A549 treated with AZD9567 at 1 μM for 4 hours (cell line): ENCODE results near the gene LY6G5B. TPM values are rescaled to one million over a fixed set of nuclear protein-coding genes. Genes with fewer than 3 reads are reported as not detected.

Experiments used
- total RNA-seq: library from RNA; stranded (reverse); fragments of 200-300 nt; extraction: Qiagen RNA extraction; gene quantifications from 5 replicates; pipeline ENCODE4 v1.2.3, GENCODE V29; 2022; ENCODE audit not compliant: insufficient read depth

Gene LY6G5B
- total RNA-seq, result 4.5 to 5.2 TPM (median 5.0 TPM) in 4 of 5 replicates, not detected in the other

GRCh38 chr6:31669676-31670075 lies at the start of gene LY6G5B:
Gene LY6G5B, plus strand, starts transcription at chr6:31669976. Its CDS starts 975 bp downstream, at chr6:31670951.

DNA sequence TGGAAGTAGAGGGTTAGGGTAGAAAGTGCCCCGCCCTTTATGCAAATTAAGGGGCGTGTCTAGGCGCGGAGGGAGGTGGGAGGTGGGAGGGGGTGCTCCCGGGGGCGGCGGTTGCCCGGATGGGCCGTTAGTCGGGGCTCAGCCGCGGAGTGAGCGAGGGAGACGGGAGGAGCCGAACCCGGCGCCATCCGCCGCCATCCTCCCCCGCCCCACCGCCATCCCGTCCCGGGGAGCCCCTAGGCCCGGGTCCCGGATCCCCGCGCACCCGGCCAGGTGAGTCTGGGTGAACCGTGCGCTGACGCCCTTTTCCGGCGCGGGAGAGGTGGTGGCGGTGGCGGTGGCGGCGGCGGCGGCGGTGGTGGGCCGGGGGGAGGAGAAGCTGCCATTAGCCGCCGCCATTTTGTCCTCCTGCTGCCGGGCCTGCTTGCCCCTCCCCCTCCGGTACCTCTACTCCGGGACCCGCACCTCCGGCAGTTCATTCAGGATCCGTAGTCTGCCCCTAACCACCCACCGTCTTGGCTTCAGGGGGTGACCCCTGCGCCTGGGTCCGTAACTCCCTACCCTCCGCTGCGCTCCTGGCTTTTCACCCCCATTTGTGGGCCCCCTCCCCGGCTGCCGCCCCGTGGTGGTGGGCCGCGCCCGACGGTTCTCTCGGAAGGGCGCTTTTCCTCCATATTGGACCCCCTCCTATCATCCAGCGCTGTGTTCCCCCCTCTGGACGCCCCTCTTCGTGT lies 49.0 kb upstream of the LY6G5B start, which contains the start of gene PRRC2A:
Gene PRRC2A (plus strand): TSS at position 130 of the 734 bp plus-strand sequence. CDS start 2,075 bp downstream, outside the sequence.

DNA sequence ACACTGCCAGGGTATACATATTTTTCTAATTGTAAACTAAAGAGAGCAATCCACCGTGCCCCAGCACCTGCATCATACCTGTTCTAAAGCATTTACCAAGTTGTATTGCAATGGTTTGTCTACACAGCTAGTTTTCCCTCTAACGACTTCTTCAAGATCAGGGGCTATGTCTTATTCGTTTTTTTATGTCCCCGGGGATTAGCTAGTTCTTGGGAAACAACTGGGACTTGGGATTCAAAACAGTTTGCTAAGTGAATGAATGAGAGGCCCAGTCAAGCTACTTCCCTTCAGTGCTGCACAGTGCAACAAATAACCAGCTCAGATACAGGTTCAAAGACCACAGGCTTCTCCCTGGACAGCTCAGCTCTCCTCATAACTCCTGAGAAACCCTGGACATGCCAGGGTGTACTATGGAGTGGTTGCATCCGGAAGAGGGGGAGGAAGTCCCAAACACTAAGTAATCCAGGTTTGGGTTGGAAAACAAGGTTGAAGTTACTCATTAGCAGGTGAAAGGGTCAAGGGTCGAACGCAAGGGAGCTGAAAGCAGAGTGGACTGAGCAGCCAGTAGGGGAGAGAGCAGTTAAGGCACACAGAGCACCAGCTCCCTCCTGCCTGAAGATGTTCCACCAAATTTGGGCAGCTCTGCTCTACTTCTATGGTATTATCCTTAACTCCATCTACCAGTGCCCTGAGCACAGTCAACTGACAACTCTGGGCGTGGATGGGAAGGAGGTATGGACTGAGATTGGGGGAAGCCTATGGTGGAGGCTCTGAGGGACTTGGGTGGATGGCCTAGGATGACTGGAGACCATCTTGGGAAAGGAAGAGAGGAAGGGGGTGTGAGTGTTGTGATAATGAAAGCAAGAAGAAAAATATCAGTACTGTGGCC lies 14.2 kb upstream of the LY6G5B start, which contains the start of gene APOM:
Gene APOM (plus strand): TSS at position 546 of the 889 bp plus-strand sequence. CDS start 73 bp downstream, at position 619.

DNA sequence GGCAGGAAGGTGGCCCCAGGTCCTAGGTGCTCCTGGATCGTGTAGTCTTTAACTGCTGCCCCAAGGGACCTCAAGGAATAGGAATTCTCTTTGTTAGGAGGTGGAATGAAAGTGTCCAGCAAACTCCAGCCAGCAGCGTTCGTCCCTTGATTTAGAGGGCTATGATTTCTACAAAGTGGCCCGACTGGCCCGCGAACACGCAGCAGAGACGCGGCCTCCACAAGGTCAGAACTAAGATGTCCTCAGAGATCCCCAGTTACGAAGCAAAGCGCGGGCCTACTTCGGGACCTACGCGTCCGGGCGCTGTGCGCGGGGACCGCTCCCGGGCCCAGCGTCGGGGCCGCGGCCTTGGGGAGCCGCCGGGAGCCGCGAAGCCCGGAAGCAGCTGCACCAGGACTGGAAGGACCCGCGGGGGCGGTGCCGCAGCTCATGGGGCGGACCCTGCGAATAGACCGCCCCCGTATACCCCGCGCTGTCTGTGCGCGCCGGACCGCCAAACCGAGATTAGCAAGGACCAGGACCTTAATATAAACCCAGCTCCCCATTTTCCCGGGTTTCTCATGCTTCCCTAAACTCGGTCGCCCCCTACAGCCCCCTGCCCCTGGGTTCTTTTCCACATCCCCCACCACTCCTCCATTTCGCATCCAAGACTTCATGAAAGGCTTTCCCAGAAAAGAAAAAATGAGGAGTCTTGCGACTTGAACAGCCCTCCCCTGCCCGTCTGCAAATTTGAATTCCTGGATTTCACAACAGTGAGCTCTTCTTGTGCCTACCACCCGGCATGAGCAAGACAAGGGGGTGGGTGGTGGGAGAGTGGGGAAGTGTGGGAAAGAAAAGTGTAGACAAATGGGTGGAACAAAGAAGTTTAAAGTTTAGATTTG lies 9.2 kb upstream of the LY6G5B start, which contains the start of gene C6orf47:
Gene C6orf47 (minus strand): TSS at position 398 of the 881 bp plus-strand sequence. CDS start 831 bp downstream, outside the sequence.

DNA sequence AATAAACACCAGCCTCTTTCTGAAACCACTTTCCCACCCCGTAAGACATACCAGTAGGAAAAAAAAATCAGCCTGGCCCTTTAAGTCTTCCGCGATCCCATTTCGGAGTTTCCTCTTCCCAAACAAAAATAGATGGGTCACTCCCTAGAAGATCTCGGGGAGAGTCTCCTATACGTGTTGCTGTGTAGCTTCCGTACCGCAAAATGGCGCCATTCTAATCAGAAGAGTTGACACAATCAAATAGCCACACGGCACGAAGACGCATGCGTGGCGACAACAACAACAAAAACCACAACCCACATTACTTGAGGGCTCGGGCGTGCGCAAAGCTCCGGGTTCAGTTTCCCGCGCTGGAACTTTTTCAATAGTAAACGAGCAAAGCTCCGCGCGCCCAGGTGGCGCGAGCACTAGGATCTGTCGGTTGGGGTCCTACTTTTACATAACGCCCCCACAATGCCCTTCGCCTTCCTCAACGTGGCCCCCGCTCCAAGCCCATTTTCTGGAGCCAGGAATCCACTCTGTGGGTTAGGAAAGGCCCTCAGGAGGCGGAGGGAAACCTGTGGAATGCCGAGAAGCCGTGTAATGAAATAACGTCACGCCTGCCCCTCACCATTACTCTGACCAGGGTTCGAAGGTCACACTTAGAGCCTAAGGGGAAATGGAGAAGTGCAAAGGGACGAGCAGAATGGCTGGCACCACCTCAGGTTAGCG lies 4.8 kb upstream of the LY6G5B start, which contains the start of gene GPANK1:
Gene GPANK1 (minus strand): TSS at position 208 of the 711 bp plus-strand sequence. CDS start 519 bp downstream, outside the sequence.

DNA sequence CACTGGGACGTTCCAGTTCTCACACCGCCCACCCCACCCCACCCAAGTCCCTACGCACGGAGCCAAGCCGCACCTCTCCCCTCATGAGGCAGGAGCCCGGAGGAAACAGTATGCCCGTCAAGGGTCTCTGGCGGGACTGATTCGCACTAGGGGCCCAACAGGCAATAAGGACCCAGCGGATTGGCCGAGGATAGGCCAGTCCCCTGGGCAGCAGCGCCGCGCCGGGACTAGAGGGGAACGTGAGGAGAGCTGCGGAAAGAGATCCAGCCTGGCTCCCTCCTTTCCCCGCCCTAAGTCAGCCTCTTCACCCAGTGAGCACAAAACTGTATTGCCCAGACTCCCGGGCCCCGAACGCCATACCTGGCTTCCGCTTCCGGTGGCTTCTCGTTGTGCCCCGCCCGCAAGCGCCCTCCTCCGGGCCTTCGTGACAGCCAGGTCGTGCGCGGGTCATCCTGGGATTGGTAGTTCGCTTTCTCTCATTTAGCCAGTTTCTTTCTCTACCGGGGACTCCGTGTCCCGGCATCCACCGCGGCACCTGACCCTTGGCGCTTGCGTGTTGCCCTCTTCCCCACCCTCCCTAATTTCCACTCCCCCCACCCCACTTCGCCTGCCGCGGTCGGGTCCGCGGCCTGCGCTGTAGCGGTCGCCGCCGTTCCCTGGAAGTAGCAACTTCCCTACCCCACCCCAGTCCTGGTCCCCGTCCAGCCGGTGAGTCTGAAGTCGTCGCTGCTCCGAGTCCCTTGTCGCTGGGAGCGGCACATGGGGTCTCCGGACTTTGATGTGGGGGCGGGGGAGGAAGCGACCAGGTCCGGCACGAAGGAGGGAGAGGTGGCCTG lies 4.1 kb upstream of the LY6G5B start, which contains the start of gene CSNK2B:
Gene CSNK2B (plus strand): TSS at position 580 of the 836 bp plus-strand sequence. CDS start 752 bp downstream, outside the sequence.

DNA sequence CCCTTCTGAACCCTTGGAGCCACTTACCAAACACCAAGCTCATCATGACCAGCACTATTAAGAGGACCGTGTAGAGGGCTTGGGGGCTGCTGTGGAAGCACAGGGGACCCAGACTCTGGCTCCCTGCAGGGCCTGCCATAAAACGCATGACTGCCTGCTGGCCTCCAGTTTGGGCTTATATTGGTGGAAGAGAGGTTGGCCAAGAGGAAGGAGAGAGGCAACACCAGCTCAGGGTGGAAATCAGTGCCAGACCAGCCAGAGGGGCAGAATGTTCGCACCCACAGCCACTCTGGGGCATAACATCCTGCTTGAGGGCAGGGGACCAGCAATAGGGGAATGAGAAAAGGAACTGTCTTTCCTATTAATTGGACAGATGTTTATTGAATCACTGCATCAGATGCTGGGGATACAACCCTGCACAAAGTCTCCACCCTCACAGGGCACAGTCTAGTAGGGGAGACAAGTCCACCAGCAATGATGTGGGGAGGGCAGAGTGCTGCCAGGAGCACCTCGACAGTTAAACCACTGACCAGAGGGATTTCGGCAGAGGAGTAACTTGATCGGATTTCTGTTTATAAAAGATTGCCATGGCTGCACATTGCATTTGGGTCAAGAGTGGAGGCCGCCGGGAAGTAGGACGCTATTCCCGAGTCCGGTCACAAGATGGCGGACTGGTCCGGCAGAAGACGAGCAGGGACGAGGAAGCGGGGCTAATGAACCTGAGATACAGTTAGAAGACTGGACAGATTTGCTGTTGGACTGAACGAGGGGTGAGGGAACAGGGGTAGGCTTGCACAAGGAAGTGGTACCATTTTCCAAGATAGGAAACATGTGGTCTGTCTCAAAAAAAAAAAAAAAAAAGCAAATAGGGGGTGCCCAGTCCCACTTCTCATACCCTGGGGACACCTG lies 10.7 kb downstream of the LY6G5B start, which contains the start of gene LY6G5C:
Gene LY6G5C (minus strand): TSS at position 842 of the 909 bp plus-strand sequence. CDS start 694 bp downstream, at position 148.

GRCh38 chr6:31702819-31703716 lies 33.3 kb downstream of the LY6G5B start, which contains the start of gene ABHD16A:
Gene ABHD16A, minus strand, starts transcription at chr6:31703324. Its CDS starts 43 bp downstream, at chr6:31703281.

GRCh38 chr6:31706599-31706998 lies 36.8 kb downstream of the LY6G5B start, which contains the start of gene LY6G6F:
Gene LY6G6F, plus strand, starts transcription at chr6:31706866. Its CDS starts 41 bp downstream, at chr6:31706907.

DNA sequence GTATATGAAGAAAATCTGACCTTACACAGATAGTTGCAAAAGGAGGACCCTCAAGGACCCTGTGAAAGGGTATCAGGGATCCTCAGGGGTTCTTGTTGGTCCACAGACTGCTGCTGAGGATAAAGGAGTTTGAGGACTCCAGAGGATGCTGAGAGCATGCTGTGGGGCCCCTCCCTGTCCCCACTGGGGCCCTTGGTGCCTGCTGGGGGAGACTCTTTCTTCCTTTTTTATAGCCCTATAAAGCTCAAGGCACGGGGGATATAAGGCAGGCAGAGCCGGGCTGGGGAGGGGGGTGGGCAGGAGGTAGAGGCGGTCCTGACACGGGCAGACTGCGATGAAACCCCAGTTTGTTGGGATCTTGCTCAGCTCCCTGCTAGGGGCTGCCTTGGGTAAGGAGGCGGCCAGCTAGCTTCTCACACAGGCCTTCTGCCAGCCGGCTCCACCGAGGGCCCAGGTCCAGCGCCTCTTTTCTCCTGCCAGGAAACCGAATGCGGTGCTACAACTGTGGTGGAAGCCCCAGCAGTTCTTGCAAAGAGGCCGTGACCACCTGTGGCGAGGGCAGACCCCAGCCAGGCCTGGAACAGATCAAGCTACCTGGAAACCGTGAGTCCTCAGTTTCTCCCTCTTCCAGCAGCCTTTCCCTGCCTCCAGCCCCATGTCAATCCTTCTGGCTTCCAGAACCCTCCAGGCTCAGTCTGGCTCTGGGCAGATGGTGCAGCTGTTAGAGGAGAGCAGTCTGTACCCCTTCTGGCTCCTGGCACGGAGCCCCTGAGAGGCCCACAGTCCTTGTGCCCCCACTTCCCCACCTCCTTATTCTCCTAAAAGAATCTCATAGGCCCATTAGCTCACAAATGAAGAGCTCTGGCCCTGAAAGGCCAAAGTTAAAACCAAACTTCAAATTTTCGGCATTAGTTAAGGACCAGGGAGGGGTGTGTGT lies 45.5 kb downstream of the LY6G5B start, which contains the start of gene LY6G6D:
Gene LY6G6D (plus strand): TSS at position 327 of the 937 bp plus-strand sequence. CDS start 8 bp downstream, at position 335.

DNA sequence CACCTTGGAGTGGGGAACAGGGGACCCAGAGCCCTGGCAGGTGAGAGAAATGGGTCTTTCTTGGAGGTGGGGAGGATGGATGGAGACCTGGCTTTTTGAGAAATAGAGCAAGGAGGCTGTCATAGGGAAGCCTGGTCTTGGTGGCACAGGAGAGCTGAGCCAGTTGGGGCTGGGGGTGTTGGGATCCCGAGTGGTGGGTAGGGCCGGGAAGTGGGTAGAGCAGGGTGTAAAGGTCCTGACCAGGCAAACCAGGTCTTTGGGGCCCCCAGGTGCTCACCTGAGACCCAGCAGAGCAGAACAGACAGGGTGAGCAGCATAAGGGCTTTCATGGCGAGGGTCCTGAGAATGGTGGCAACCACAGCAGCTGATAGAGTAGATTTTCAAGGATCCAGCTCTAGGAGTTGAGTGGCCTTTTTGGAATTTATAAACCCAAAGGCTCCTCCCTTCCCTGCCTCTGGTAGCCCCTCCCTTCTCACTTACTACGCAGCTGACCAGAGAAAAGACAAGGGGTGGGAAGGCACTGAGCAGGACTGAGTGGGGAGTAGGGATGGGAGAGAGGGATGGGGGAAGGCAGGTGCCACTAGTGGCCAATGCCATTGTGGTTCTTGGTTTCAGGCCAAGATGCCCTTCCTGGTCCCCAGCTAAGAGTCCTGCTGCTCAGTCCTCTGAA lies 51.7 kb downstream of the LY6G5B start, which contains the start of gene LY6G6C:
Gene LY6G6C (minus strand): TSS at position 396 of the 670 bp plus-strand sequence. CDS start 67 bp downstream, at position 329.

